Stimulated activated CD4-positive, alpha-beta T cell treated with anti-CD3 and anti-CD28 coated beads, Interleukin-4, amount 100 ng/mL, for 24 hours (primary cell): ENCODE data around the gene KLHDC8B.
A peak's percentile ranks its signal among the peaks of the same experiment; 100 is the strongest.

Source experiments
- DNase-seq: peaks from one replicate; pipeline ENCODE4 v3.0.0-alpha.2; 2020

KLHDC8B gene

DNA sequence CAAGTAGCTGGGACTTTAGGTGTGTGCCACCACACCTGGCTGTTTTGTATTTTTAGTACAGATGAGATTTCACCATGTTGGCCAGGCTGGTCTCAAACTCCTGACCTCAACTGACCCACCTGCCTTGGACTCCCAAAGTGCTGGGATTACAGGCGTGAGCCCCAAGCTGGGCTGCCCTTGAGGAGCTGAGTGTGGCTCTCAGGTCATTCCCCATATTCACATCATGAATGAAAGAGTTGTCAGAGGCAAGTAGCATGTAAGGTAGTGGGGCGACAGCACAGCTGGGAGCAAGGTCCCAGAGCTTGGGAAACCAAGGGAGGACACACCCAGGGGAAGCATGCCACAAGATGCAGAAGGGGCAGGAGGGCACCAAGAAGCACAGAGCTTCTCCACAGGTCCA, 10.2 kb upstream of the KLHDC8B start:
- DNase-seq, result no peak

DNA sequence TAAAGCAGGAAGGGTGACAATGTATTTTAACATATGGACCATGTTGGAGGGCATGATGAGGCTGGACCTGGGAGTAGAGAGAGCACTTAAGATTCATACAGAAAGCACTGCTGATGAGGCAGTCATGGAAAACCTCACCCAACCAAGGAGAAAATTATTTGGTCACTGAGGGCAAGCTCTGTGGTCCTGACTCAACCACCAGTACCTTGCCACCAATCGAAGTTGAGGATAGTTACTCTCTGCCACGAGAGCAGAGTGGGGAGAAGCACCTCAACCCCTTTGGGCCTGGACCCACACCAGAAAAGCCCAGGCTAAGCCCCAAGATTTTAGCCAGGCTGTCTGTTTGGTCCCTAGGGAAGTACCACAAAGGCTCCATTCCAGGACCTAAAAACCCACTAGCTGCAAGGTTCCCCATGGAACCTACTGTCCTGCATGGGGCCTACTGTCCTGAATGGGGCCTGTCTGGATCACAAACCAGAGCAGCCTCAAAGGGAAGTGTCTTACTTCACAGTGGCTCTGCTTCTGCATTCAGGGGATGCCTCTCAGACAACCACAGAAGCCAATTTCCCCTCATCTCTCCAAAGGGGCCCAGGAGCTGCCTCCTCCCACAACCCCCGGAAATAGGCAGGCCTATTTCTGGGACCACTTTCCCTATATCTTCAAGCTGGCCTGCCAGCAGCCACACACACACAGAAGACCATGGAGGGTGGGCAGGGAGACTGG, 9.4 kb upstream of the KLHDC8B start:
- DNase-seq, result no peak

DNA sequence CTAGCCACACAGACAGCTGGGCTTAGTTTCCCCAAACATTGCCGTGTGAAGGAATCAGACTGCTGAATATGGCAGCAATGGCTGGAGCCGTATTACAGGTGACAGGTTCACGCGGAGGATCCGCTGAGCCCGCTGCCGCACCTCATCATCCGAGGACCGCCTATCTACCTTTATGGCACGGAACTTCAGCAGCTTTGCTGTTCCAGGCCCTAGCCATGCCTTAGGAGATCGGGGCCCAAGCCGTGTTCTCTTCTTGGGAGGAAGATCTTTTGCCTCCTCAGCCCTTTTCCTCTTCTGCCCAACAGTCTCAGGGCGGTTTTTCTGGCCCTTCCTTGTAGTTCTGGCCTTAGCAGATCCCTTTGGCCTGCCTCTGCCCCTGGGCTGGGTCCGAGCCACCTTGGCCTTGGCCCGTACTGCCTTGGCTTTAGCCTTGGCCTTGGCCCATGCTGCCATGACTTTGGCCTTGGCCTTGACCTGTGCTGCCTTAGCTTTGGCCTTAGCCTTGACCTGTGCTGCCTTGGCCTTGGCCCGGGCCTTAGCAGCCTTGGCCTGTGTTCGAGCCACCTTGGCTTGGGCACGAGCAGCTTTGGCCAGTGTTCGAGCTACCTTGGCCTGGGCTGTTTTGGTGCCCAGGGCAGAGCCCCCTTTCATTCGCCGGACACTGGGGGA, 8.5 kb upstream of the KLHDC8B start:
- DNase-seq, result no peak

DNA sequence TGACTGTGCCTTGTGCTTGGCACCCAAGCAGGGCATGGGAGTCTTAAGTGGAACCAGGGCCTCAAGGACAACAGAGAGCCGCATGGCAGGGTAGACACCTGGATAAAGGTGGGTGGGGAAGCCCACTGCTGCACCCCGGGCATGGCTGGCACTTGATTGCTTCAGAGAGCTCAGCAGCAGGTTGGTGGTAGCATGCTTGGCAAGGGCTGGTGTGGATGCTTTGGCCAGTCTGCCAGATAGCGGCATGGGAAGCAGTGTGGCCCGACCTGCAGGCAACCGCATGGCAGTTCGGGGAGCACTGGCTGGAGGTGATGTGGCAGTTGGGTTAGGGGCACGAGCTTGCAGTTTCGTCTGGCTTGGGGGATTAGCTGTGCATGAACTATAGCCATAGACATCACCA, 7.8 kb upstream of the KLHDC8B start:
- DNase-seq, result no peak

DNA sequence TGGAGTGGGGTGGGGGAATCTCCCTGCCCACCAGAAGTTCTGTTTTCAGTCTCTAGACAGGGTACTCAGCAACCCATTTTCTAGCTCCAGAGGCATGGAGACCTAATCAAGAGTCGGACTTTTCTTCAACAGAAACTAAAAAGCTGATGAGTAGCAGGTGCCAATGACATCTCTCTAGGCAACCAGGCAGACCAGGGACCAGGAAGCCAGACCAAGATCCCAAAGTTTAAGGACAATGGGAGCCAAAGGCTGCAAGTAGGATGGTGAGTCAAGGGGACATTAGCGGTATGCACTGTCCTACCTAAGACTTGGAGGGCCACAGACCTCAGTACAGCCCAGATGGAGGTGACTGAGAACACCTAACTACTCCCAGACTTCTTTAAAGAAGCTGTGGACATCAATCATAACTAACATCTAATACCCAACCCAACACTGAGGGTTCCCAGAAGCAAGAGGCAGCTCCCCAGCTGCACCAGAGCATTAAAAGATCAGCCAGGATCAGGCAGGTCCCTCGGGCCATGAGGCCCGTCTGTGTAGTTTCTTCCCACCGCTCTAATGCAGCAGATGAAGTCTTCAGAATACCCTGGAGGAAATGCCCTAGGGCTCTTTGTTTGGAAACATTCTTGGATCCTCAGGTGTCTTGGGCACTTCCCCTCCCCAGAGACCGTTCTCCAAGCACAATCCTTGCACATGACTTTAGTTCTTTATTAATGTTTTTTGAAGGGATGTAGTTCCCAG, 6.2 kb upstream of the KLHDC8B start:
- DNase-seq, result no peak

DNA sequence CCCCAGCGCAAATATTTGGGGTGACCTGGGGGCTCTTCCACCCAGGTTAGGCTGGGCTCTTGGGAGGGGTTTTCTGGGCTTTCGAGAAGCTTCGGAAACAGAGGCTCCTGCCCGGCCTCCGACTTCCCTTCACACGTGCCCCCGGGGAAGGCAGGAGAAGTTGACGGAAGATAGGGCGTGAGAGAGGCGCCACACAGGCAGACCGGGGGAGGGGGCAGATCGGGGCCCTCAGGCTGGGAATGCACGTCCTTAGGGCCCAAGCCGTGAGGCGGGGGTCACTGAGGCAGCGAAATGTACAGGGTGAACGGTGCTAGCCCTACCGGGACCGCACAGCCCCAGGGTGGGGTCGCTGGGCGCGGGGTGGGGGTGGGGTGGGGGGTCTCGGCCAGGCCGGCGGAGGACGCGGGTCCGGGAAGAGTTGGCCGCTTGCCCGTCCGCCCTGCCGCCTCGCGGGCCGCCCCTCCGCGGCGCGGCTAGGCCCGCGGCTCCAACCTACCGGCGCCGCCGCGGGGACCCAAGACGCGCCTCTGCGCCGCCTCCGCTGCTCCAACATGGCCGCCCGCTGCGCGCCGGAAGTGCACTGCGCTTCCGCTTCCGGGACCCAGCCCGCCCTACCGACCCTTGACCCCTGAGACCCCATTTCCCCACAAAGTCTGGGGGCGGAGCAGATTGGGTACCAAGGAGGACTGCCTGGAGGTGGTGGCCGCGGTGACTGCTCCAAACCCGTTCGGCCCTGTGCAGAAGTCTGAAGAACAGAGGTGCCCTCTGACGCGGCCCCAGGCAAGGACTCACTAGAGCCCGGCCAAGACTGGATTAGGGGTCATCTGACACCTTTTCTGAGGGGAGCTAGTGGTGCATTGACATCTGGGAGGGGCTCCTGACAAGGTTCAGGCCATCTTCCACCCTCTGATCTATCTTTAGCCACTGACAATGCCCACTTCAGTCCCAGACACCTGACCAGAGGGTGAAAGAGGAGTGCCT, 5.3 kb upstream of the KLHDC8B start, which contains the start of gene CCDC71:
TSS of gene CCDC71 (minus strand) at position 561 of the 981 bp plus-strand sequence. CDS start 2,123 bp downstream, outside the sequence.
- peak; percentile 78 for DNase-seq

DNA sequence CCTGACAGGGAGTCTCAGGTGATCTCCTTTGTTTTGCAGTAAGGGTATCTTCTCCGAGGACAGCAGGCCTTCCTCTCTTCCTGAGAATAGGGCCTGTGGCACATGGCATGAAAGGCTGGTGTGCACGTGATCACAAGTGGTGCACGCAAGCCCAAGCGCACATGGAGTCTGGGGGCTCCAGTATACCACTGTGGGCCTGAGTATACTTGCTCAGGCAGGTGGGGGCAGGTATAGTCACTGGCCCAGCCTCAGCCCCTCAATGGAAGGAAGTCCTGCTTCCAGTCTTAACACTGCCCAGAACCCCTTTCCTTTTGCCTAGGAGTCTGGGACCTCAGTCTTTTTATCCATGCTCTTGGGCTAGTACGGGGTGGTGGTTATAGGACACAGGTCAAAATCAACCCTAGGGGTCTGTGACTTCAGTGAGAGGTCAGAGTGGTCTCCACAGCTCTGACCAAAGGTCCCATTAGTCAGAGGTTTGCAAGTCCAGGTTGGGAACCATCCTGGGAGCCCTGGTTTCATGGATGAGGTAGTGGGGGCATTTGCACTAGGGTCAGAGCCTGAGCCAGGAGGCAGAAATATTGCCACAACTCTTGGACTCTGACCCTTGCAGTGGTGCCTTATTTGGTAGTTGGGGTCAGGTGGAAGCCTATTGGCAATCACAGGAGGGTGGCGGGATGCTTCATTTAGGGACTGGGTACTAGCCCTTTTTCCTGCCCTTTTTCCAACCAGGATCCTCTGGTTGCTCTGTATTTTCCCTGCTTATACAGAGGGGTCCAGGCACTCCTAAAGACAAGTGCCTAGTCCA, 4.4 kb upstream of the KLHDC8B start:
- DNase-seq, result no peak

DNA sequence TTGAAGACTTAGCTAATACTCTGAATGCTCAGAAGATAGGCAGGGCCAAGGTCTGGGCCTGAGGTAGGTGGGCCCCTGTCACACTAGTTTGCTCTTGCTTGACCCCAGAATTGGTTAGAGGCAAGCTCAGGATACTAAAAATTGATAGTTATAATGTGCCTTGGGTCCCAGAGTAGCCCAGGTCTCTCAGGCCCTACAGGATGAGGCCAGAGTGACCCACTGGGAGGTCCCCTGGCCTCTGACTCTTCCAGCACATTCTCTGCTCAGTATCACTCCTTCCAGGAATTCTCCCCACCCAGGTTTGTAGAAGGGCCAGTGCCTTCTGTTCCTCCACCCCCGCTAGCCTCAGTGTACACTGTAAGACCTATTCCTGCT, 667 bp upstream of the KLHDC8B start:
- no peak for DNase-seq

DNA sequence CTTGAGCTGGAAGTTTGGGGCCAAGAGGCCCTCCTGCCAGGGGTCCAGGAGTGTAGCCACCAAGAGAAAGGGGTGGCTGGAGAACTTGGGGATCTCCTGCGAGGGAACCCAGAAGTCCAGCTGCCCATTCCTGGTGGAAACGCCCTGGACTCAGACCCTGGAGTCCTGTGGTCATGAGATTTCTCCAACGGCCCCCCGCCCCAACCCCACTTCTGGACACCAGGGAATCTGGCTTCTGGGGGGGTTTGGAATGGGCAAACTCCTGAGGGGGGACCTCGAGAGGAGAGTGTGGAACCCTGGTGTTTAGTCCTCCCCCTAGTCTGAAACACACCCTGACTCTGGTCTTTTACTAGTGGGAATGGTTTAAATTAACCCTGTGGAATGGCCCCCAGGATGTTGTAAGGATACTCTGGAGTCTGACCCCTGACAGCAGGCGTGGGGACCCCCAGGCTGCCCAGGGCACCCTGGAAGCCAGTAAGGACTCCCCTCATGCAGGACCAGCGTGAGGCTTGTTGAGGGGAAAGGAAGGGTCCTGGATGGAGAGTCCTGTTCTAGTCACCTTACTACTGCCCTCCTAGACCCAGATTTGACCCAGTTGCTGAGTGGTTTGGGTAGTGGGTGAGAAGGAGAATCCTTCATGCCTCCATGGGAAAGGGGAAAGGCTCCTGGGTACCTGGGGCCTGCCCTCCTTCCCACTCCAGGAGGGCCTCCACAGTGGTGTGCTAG, 540 bp downstream of the KLHDC8B start:
- DNase-seq, result no peak

DNA sequence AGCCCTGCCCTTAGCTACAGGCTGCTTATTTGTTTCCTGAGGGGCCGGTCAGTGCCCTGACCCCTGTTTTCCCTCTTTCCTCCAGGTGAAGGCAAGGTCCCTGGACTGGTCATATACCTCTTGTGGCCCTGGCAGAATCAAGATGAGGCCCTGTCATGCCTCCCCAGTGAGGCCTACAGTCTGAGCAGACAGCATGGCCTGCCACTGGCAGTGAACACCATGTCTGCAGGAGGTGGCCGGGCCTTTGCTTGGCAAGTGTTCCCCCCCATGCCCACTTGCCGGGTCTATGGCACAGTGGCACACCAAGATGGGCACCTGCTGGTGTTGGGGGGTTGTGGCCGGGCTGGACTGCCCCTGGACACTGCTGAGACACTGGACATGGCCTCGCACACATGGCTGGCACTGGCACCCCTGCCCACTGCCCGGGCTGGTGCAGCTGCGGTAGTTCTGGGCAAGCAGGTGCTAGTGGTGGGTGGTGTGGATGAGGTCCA, 1.2 kb downstream of the KLHDC8B start:
- no peak for DNase-seq

DNA sequence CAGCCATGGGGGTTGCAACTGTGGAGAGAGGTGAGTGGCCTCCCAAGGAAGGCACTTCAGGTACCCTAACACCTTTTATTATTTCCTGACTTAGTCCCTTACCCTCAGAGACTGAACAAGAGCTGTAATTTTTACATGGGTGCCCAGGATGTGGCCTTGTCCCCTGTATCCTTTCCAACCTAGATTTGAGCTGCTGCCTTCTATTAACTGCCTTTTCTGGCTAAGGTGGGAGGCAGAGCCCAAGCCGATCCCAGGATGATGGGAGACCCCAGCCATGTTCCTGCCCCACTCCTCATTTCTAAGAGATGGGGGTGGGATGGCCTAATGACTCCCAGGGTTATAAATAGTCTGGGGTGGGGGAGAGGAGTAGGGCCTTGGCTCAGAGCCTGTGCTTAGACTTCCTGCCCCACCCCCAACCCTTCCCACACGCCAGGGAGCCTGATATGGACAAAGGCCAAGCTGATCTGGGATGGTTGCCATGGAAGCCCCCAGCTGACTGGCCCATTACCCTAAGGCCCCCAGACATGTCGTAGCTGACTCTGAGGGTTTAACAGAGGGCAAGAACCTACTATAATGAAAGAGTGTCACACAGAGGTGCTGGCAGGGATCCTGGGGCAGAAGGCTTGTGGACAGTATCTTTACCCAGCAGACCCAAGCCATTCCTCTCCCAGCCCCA, 1.9 kb downstream of the KLHDC8B start:
- DNase-seq, result no peak

DNA sequence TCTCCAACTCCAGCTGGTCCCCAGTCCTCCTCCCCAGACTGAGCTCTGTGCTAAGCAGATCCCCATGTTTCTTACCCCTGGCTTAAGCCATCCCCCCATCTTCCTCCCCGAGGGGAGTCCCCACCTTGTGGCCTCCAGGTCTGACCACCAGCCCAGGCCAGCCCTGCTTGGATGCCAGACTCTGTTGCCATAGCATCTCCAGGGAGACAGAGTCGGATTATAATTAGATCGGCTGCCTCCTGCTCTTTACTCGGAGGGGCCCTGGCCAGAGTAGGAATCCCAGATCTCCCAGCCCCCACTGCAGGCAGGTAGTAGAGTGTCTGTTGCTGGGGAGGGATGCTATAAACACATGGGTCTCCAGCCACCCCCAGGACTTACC, 2.4 kb downstream of the KLHDC8B start:
- no peak for DNase-seq

DNA sequence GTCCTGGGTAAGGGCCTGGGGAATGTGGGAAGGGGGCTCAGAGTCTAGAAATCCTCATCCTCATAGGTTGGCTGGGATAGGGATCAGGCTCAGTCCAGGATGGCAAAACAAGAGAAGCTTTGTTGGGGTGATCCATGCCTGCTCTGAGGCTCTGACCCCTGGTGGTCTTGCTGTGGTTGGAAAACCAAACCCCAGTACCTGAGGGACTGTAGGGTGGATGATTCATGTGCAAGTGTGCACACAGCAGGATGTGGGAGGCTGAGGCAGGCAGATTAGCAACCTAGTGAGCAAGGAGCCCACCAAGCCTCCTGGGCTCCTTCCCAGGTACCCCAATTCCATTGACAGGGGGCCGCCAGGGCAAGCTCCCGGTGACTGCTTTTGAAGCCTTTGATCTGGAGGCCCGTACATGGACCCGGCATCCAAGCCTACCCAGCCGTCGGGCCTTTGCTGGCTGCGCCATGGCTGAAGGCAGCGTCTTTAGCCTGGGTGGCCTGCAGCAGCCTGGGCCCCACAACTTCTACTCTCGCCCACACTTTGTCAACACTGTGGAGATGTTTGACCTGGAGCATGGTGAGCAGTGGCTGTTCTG, 3.1 kb downstream of the KLHDC8B start:
- no peak for DNase-seq

DNA sequence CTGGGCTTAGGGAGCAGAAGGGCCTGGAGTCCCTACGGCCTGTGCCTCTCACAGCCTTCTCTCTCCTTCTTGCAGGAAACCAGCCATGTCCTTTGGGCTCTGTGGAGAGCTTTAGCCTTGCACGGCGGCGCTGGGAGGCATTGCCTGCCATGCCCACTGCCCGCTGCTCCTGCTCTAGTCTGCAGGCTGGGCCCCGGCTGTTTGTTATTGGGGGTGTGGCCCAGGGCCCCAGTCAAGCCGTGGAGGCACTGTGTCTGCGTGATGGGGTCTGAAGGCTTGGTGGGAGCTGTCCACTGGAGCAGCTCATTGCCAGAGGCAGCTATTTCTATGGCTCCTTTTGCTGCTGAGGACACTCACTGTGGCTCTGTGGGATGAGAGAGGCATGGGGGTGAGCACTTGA, 4.1 kb downstream of the KLHDC8B start:
- no peak for DNase-seq

DNA sequence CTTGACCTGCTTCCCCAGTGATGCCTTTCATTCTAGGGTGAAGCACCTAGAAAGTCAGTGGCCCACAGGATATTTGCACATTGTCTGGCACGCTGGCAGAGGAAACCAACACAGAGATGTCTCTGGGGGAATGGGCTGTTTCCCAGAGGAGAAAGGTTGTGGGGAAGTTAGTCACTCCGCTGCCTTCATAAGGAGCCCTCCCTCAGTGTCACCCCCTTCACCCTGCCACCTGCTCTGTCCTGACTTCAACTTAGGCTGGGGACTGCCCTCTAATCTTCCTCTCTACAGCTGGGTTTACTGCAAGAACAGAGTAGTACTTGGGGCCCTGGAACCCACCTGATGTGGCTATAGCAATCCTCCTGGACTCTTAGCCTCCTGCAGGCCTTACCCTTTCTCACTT, 5.7 kb downstream of the KLHDC8B start:
- DNase-seq, result no peak

DNA sequence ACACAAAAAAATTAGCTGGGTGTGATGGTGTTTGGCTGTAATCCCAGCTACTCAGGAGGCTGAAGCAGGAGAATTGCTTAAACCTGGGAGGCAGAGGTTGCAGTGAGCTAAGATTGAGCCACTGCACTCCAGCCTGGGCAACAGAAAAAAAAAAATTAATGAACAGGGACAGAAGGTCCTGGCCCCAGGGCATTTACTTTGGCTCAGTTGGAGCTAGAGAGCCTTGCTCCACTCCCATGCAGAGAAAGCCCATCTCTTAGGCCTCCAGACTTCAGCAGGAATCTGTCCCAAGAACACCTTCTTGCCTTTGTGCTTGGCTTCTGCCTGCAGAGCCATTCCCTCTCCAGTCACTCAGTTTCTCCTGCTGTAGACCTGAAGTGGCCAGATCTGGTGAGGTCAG, 8.7 kb downstream of the KLHDC8B start:
- DNase-seq, result no peak

DNA sequence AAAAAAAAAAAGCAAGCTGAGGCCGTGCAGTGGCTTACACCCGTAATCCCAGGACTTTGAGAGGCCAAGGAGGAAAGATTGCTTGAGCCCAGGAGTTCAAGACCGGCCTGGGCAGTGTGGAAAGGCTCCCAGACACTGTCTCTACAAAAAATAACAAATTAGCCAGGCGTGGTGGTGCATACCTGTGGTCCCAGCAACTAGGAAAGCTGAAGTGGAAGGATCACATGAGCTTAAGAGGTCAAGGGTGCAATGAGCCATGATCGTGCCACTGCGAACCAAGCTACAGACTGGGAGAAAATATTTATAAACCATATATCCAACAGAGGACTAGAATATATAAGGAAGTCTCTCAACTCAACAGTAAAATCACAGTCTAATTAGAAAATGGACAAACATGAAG, 10.0 kb downstream of the KLHDC8B start:
- no peak for DNase-seq

DNA sequence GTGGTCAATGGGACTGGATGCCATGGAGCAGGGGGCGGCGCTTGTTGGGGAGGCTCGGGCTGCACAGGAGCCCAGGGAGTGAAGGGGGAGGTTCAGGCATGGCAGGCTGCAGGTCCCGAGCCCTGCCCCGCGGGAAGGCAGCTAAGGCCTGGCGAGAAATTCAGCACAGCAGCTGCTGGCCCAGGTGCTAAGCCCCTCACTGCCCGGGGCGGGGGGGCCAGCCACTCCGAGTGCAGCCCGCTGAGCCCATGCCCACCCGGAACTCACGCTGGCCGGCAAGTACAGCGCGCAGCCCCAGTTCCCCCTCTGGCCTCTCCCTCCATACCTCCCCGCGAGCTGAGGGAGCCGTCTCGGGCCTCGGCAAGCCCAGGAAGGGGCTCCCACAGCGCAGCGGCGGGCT, 11.3 kb downstream of the KLHDC8B start:
- DNase-seq, result no peak

DNA sequence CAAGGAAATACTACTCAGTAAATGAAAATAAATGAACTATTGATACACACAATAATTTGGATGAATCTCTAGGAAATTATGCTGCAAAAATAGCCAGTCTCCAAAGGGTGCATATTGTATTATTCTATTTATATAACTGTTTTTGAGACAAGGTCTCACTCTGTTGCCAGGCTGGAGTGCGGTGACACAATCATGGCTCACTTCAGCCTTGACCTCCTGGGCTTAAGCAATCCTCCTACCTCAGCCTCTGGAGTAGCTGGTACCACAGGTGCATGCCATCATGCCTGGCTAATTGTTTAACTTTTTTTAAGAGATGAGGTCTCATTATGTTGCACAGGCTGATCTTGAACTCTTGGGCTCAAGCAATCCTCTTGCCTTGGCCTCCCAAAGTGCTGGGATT, 12.5 kb downstream of the KLHDC8B start:
- DNase-seq, result no peak

DNA sequence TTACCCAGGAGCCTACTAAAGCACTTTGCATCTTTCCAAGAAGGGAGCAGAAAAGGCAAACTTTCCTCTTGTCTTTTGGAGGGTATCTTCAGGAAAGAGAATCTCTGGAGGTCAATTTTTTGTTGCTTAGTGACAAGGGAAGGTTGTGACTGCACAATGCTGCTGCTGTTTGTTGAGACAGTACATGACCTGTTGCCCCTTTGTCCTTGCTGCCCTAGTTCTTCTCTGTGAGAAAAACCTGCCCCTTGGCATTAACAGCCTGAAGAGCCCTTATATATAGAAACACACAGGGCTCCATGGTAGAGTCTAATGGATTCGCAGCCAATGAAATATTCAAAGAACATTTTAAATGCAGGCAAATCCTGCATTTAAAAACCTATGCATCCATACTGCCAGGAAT, 20.3 kb downstream of the KLHDC8B start:
- no peak for DNase-seq
